Measurements from ENCODE around the gene ADAMTS9.

Gene ADAMTS9

GRCh38 chr3:64475037-64475436 is 212.8 kb downstream of the ADAMTS9 start:
- TF ChIP-seq CTCF (IDR thresholded peaks at IDR 0.05; ENCODE audit: control insufficient read depth, extremely low read depth, insufficient read depth), result no peak
- H3K4me3 ChIP-seq (ENCODE audit: low read depth, low read length), result no peak overlapping the region
- DNase-seq (ENCODE audit: low read depth), result no peak

- H3K4me3 ChIP-seq (ENCODE audit: low read depth, low read length), result no peak overlapping the region
- no peak for TF ChIP-seq CTCF (IDR thresholded peaks at IDR 0.05; ENCODE audit: control insufficient read depth, extremely low read depth, insufficient read depth)
- DNase-seq (ENCODE audit: low read depth), result no peak
Observed at GRCh38 chr3:64473466-64473865, 214.3 kb downstream of the ADAMTS9 start.

GRCh38 chr3:64470436-64470835 is 217.4 kb downstream of the ADAMTS9 start:
- DNase-seq (ENCODE audit: low read depth), result no peak
- no peak overlapping the region for H3K4me3 ChIP-seq (ENCODE audit: low read depth, low read length)
- TF ChIP-seq CTCF (IDR thresholded peaks at IDR 0.05; ENCODE audit: control insufficient read depth, extremely low read depth, insufficient read depth), result no peak

DNA sequence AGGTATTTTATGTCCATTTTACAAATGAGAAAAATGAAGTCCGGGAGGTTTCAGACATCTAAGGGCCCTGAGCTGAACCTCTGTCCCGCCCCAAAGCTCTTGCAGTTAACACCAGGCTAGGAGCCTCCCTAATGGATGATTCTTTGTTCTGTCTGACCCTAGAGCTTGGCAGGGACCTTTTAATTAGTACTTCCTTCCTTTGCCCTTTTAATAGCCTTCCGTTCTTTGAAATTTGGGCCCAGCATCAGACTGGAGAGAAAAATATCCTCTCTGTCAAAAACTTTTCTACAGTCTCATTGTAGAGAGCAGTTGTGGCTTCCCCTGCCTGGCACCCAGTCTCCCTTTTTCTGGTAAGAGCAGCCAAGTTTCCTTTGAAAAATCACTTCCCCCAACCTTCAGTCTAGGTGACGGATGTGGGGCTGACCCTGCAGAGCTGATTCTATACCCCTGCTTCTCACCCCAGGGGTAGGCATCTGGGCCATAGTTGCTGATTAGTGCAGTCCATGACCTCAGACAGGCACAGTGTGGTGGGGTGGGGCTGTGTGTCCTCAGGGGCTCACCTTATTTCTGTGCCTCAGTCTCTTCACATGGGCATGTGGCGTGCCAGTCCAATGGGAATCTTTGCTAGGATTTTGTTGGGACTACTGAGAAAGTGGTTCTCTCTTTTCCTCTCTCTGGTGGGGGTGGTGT is 220.4 kb downstream of the ADAMTS9 start:
- H3K4me3 ChIP-seq (ENCODE audit: low read depth, low read length), result no peak overlapping the region
- DNase-seq (ENCODE audit: low read depth), result no peak

More for the DNA sequence above, 220.4 kb downstream of the ADAMTS9 start:
- no peak for TF ChIP-seq CTCF (IDR thresholded peaks at IDR 0.05; ENCODE audit: control insufficient read depth, extremely low read depth, insufficient read depth)

Measured in LNCaP clone FGC (cell line).